Smooth muscle cell (in vitro differentiated cells): ENCODE data around the gene CKLF. TPM values are rescaled to one million over a fixed set of nuclear protein-coding genes. Genes with fewer than 3 reads are reported as not detected.

Experiments used
- DNase-seq: peaks from one replicate; lab custom pipeline; 2025; ENCODE audit not compliant: unreplicated experiment; lab: John Stamatoyannopoulos, UW
- H2AFZ ChIP-seq: fragments of 200-600 bp; sonication (generic); 2 replicates; pipeline ENCODE4 v1.6.0; 2016; ENCODE audit warnings: antibody characterized with exemption, low read depth, mild to moderate bottlenecking
- H3F3A ChIP-seq: fragments of 200-600 bp; sonication (generic); 2 replicates; pipeline ENCODE4 v1.6.0; 2017; ENCODE audit warnings: antibody characterized with exemption, low read depth
- H3K27ac ChIP-seq: fragments of 200-600 bp; sonication (generic); 2 replicates; pipeline ENCODE4 v1.5.1; 2016; ENCODE audit warnings: low read depth, mild to moderate bottlenecking
- H3K27me3 ChIP-seq: fragments of 200-600 bp; sonication (generic); 2 replicates; pipeline ENCODE4 v1.6.1; 2016; ENCODE audit warnings: low read depth, mild to moderate bottlenecking
- H3K36me3 ChIP-seq: fragments of 200-600 bp; sonication (generic); 2 replicates; pipeline ENCODE4 v1.5.1; 2016; ENCODE audit warnings: low read depth
- H3K4me1 ChIP-seq: fragments of 200-600 bp; sonication (generic); 2 replicates; pipeline ENCODE4 v1.5.1; 2016; ENCODE audit warnings: low read depth
- H3K4me2 ChIP-seq: fragments of 200-600 bp; sonication (generic); 2 replicates; pipeline ENCODE4 v1.6.0; 2016; ENCODE audit warnings: mild to moderate bottlenecking
- H3K4me3 ChIP-seq: fragments of 200-600 bp; sonication (generic); 2 replicates; pipeline ENCODE4 v1.5.1; 2016; ENCODE audit warnings: mild to moderate bottlenecking
- H3K79me2 ChIP-seq: fragments of 200-600 bp; sonication (generic); 2 replicates; pipeline ENCODE4 v1.6.0; 2016; ENCODE audit warnings: low read depth, mild to moderate bottlenecking
- H3K9ac ChIP-seq: fragments of 200-600 bp; sonication (generic); 2 replicates; pipeline ENCODE4 v1.6.0; 2016; ENCODE audit warnings: low read depth
- H3K9me3 ChIP-seq: fragments of 200-600 bp; sonication (generic); replicated peaks from 2 replicates; pipeline ENCODE4 v1.5.1; 2016; ENCODE audit warnings: low read depth
- H4K20me1 ChIP-seq: fragments of 200-600 bp; sonication (generic); 2 replicates; pipeline ENCODE4 v1.6.0; 2016; ENCODE audit warnings: low read depth
- CTCF ChIP-seq: fragments of 200-600 bp; sonication (generic); IDR thresholded peaks from 2 replicates; pipeline ENCODE4 v1.5.1; 2017; ENCODE audit warnings: borderline replicate concordance, mild to moderate bottlenecking, antibody characterized with exemption; ENCODE audit not compliant: insufficient read depth, poor library complexity, severe bottlenecking
- WGBS: methylation state at CpG from one replicate; pipeline ENCODE4 v1.1.7; 2016; ENCODE audit warnings: low lambda C conversion rate; 5-methylcytosine and 5-hydroxymethylcytosine counted together
- polyA plus RNA-seq: library from polyadenylated mRNA; unstranded; fragments of >200 nt; fragmentation: Nextera tagmentation; extraction: Ambion mirVana; gene quantifications from 2 replicates; pipeline ENCODE4 v1.2.1, GENCODE V29; 2016
- total RNA-seq: library from RNA; depleted of rRNA; stranded (reverse); fragments of >200 nt; gene quantifications from 2 replicates; pipeline ENCODE4 v1.2.3, GENCODE V29; 2014

Gene CKLF
- total and polyA plus RNA-seq, 2 experiments from 2014 or later = 61.5 to 78.1 TPM

- Histone ChIP-seq H3K27me3 (no peaks in the 10 kb centered on the region), H3F3A (no peaks in the 10 kb centered on the region), H2AFZ (no peak overlapping the region), H3K4me2 (no peak overlapping the region), H3K9ac (no peak overlapping the region), H3K9me3 (no peaks in the 10 kb centered on the region), H3K36me3 (no peaks in the 10 kb centered on the region), H3K27ac (no peak overlapping the region), H4K20me1 (no peaks in the 10 kb centered on the region), H3K4me1 (peaks cover 5% of the 10 kb centered on the region), H3K79me2 (no peaks in the 10 kb centered on the region), H3K4me3 (no peak overlapping the region)
- TF ChIP-seq CTCF = no peak
- DNase-seq = no peak
- whole genome bisulfite sequencing = 94% methylated on average over 5 of the region's 5 CpGs
Measured at GRCh38 chr16:66528294-66528693, 24.1 kb upstream of the CKLF start.

- no peak for TF ChIP-seq CTCF
- no peaks in the 10 kb centered on the region for H3K79me2 ChIP-seq
- no peaks in the 10 kb centered on the region for H3K27me3 ChIP-seq
- no peak overlapping the region for H2AFZ ChIP-seq
- no peaks in the 10 kb centered on the region for H3K9me3 ChIP-seq
- no peak overlapping the region for H3K4me3 ChIP-seq
- DNase-seq = no peak
- no peaks in the 10 kb centered on the region for H3F3A ChIP-seq
- no peak overlapping the region for H3K9ac ChIP-seq
- no peak overlapping the region for H3K4me2 ChIP-seq
- no peak overlapping the region for H3K27ac ChIP-seq
- 86% methylated on average over 6 of the region's 6 CpGs for WGBS
- H3K4me1 ChIP-seq = peaks cover 5% of the 10 kb centered on the region
- no peaks in the 10 kb centered on the region for H3K36me3 ChIP-seq
- no peaks in the 10 kb centered on the region for H4K20me1 ChIP-seq
Measured at GRCh38 chr16:66529475-66529874, 22.9 kb upstream of the CKLF start.

- Histone ChIP-seq H3K79me2 (no peaks in the 10 kb centered on the region), H2AFZ (no peak overlapping the region), H3K4me3 (no peak overlapping the region), H4K20me1 (no peaks in the 10 kb centered on the region), H3K27me3 (no peaks in the 10 kb centered on the region), H3F3A (no peaks in the 10 kb centered on the region), H3K4me1 (no peaks in the 10 kb centered on the region), H3K27ac (no peak overlapping the region), H3K9me3 (no peaks in the 10 kb centered on the region), H3K9ac (no peak overlapping the region), H3K4me2 (no peak overlapping the region), H3K36me3 (no peaks in the 10 kb centered on the region)
- no peak for TF ChIP-seq CTCF
- no peak for DNase-seq
- WGBS = 58% methylated on average over 1 of the region's 1 CpG
Measured at GRCh38 chr16:66534376-66534799, 18.0 kb upstream of the CKLF start.

- Histone ChIP-seq H3K27ac (no peak overlapping the region), H2AFZ (no peak overlapping the region), H3K4me3 (no peak overlapping the region), H3K36me3 (no peaks in the 10 kb centered on the region), H3K9ac (no peak overlapping the region), H3K27me3 (no peaks in the 10 kb centered on the region), H3K4me2 (no peak overlapping the region), H3F3A (no peaks in the 10 kb centered on the region), H3K9me3 (no peaks in the 10 kb centered on the region), H3K4me1 (no peaks in the 10 kb centered on the region), H3K79me2 (no peaks in the 10 kb centered on the region), H4K20me1 (no peaks in the 10 kb centered on the region)
- TF ChIP-seq CTCF = no peak
- no peak for DNase-seq
- 95% methylated on average over 4 of the region's 4 CpGs for WGBS
Measured at GRCh38 chr16:66536525-66536924, 15.9 kb upstream of the CKLF start.
